ENCODE results near the gene TSPAN4.

Gene TSPAN4

DNA sequence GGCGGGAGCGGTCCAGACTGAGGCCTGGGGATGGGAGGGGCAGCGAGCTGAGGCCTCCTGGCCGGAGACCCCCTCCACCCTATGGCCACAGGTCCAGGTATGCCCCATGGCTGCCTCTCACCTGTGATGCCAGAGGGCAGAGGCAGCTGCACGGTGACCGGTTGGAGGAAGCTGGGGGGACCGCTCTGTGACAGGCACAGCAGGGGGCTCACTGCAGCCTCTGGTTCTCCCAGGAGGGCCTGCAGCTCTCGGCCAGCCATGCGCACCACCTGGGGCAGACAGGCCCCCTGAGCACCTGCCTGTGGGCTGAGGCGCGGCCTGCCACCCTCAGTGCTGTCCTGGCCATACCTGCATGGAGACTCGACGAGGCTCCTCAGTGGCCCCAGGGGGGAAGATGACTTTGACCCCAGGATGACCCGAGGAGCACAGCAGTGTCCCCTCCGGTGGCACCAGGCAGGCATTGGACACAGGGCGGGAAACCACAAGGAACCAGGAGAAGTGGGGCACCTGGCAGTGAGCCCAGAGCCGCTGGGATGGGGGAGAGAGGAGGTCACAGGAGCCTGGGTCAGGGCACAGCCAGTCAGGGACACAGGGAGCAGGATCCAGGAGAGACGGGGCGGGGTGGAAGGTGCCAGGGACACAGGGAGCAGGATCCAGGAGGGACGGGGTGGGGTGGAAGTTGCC, 41.4 kb upstream of the TSPAN4 start:
- H3K4me1 Mint-ChIP-seq (ENCODE audit: low read depth) = peaks cover 8% of the 10 kb centered on the region
- H3K27me3 Mint-ChIP-seq = no peaks in the 10 kb centered on the region
- H3K36me3 Mint-ChIP-seq = no peaks in the 10 kb centered on the region
- H3K4me3 Mint-ChIP-seq = no peak overlapping the region
- H3K9me3 Mint-ChIP-seq (ENCODE audit: low read depth) = no peaks in the 10 kb centered on the region
- no peak overlapping the region for H3K27ac Mint-ChIP-seq

DNA sequence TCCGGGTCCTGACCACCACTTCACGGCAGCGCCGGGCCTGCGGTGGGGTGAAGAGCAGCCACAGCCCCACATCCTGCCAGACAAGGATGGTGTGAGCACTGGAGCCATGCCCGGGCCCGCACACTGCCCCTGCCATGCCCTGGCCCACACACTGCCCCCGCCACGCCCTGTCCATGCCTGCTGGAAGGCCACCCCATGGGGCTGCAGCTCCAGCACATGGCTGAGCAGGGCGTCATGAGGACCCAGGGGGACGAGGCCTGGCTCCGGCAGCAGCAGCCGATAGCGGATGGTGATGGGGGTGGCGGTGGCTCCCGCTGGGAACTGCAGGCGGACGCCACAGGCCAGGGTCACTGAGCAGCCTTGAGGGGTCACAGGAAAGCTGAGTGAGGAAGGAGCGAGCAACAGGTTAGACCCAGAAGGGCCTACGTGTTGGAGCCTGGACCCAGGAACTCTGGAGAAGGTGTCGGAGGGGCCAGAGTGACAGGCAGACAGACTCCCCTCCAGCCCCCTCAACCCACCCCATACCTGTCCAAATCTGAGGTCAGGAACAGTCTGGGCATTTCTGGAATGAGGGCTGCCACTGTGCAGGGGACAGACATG, 40.5 kb upstream of the TSPAN4 start:
- H3K27me3 Mint-ChIP-seq = no peaks in the 10 kb centered on the region
- H3K4me1 Mint-ChIP-seq (ENCODE audit: low read depth) = peaks cover 5% of the 10 kb centered on the region
- no peak overlapping the region for H3K4me3 Mint-ChIP-seq
- no peaks in the 10 kb centered on the region for H3K9me3 Mint-ChIP-seq (ENCODE audit: low read depth)
- H3K36me3 Mint-ChIP-seq = no peaks in the 10 kb centered on the region
- no peak overlapping the region for H3K27ac Mint-ChIP-seq

DNA sequence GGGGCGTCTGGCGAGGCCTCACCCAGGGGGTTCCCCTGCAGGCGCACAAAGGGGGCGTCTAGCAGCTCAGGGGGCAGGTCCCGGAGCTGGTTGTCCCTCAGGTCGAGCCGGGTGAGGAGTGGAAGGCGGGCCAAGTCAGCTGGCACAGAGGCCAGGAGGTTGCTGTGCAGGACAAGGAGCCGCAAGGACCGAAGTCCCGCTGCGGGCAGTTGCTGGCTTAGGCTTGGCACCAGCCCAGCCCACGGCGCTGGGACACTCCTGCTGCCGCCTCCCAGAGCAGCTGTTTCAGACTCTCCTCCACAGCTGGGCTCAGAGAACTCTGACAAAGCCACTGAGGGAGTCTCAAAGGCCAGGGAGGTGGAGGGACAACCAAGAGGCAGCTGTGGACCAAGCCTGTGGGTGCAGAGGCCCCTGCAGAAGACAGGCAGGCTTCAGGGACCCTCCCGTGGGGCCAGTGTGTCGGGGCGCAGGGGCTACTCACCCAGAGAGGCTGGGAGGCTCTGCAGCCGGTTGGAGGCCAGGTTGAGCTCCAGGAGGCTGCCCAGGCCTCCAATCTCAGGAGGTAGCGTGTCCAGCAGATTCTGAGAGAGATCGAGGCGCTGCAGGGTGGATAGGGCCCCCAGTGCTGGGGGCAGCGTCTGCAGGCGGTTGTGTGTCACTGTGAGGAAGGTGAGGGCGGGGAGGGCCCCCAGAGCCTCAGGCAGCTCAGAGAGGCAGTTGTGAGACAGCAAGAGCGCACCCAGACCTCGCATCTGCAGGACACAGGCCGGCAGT, 39.8 kb upstream of the TSPAN4 start:
- Mint-ChIP-seq H3K4me3 (no peak overlapping the region), H3K9me3 (ENCODE audit: low read depth) (no peaks in the 10 kb centered on the region), H3K4me1 (ENCODE audit: low read depth) (peaks cover 8% of the 10 kb centered on the region), H3K36me3 (no peaks in the 10 kb centered on the region), H3K27me3 (no peaks in the 10 kb centered on the region), H3K27ac (no peak overlapping the region)

DNA sequence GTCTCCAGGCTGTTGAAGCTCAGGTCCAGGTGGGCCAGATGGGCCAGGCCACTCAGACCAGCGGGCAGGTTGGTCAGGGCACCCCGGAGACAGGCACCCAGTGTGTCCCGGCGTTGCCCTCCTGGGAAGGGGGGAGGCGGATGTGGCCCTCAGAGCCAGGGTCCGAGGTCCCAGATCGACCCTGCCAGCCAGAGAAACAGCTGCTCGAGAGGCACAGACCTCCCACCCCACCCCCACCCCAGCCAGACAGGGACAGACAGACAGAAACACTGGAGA, 39.2 kb upstream of the TSPAN4 start:
- Mint-ChIP-seq H3K4me3 (no peak overlapping the region), H3K4me1 (ENCODE audit: low read depth) (peaks cover 9% of the 10 kb centered on the region), H3K27ac (no peak overlapping the region), H3K27me3 (no peaks in the 10 kb centered on the region), H3K9me3 (ENCODE audit: low read depth) (no peaks in the 10 kb centered on the region), H3K36me3 (no peaks in the 10 kb centered on the region)

DNA sequence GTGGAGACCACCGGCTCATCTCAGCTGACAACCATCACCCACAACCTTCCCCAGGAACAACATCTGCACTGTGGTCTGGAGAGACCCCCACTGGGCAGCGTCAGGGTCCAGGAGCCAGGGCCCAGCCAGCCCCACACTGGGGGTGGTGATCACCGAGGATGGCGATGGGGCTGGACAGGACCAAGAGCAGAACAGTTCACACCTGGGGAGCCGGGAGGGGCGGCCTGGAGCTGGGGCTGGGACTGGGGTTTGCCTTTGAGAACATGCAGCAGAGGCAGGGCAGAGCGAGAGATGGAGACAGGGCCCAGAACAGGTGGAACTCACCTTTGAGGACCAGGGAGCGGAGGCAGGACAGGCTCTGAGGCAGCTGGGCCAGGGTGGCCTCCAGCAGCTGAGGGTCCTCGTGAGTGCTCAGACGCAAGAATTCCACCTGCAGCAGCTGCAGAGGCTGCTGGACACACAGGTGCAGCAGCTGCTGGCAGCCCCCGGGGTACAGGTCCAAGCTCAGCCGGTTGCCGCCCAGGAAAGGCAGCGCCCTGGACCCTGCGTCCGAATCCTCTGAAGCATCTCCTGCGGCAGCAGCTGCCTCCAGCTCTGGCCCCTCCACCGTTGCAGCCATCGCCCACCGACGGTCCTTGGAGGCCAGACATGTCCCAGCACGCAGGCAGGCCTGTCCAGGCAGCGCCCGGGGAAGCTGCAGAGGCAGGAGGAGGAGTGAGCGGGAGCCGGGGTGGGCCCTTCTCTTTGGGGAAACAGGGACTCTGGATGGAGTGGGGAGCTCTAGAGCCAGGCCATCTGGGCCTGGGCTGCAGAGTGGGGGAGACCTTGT, 38.7 kb upstream of the TSPAN4 start:
- peak overlapping the region; percentile 75 for H3K4me3 Mint-ChIP-seq
- H3K27me3 Mint-ChIP-seq = no peaks in the 10 kb centered on the region
- H3K27ac Mint-ChIP-seq = no peak overlapping the region
- H3K9me3 Mint-ChIP-seq (ENCODE audit: low read depth) = no peaks in the 10 kb centered on the region
- peaks cover 15% of the 10 kb centered on the region for H3K4me1 Mint-ChIP-seq (ENCODE audit: low read depth)
- H3K36me3 Mint-ChIP-seq = no peaks in the 10 kb centered on the region

DNA sequence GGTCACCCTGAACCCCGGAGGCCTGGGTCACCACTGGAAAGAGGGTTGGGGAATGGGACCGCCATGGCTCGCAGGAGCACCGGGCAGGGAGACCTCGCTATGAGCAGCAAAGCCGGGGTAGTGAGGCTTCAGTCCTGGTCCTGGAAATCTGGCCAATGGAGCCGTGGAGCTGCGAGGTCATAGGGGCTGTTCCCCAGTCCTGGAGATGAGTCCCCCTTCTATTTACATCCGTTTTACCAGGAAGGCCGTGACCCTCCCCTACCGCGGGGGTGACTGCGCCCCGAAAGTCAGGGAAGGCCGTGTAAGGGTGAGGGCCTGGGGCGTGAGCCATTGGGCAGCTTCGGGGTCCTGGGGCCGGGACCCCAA, 38.1 kb upstream of the TSPAN4 start:
- Mint-ChIP-seq H3K36me3 (no peaks in the 10 kb centered on the region), H3K4me1 (ENCODE audit: low read depth) (peaks cover 16% of the 10 kb centered on the region), H3K4me3 (peak overlapping the region; percentile 75), H3K27me3 (no peaks in the 10 kb centered on the region), H3K9me3 (ENCODE audit: low read depth) (no peaks in the 10 kb centered on the region), H3K27ac (peak overlapping the region; percentile 50)

DNA sequence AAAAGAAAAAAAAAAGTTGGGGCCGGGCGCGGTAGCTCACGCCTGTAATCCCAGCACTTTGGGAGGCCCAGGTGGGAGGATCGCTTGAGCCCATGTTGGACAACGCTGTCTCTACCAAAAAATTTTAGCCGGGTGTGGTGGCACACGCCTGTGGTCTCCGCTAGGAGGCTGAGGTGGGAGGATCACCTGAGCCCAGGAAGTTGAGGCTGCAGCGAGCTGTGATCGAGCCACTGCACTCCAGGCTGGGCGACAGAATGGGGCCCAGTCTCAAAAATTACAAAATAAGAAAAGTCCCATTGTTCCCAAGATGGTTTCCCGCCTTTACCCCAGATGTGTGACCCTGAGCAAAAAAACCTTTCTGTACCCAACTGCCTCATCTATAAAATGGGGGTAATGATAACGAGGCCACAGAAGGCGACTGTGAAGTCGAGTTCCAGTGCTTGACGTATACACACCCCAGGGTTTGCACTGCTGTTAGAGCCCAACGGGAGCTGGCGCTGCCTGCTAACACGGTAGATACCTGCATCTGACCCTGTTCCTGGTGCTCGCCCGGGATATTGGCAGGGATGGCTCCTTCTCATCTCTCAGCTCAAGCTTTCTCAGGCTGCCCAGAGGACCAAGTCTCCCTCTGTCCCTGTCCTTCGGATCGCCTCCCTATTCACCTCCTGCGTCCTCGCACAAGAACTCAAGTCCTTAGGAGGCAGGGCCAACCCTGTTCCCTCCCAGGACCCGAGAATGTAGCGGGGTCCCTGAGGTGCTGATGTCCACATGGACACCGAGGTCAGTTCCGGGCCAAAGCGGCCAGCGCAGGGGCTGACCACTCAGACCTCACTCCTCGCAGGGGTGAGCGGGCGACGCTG, 34.0 kb upstream of the TSPAN4 start:
- peaks cover 5% of the 10 kb centered on the region for H3K36me3 Mint-ChIP-seq
- peaks cover 36% of the 10 kb centered on the region for H3K4me1 Mint-ChIP-seq (ENCODE audit: low read depth)

DNA sequence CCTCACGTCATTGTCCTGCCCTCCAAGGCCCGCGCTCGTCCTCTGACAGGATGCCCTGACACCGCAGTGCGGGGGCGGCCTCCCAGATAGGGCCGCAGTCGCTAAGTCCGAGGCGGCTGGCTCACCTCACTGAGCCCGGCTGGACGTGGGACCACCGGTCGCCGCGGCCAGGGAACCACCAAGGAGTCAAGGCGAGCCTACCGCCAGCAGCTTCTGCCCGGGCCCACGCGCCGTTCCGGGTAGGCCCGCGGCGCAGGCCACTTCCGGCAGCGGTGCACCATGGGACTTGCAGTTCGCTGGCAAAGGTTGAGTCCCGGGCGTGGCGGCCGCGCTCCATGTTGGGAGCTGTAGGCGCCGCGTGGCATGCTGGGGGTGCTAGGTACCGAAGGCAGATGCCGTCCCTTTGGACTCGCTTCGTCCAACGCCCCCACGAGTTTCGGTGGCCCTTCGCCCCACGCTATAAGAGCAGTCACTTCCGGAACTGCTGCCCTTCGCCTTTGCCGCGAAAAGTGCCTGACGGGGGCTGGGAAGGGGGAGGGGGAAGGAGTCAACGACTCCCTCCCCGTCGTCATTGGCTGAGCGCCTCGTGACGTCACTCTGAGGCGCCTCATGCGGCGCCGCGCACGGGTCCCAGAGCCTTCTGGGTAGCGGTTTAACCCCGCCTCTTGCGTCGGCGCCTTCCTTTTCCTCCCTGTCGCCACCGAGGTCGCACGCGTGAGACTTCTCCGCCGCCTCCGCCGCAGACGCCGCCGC, 33.2 kb upstream of the TSPAN4 start, which contains the start of gene RPLP2:
RPLP2 (plus strand) TSS at position 681 of the 753 bp plus-strand sequence. CDS start 268 bp downstream, outside the sequence.
- Mint-ChIP-seq H3K27ac (peak within 1 kb of the TSS; percentile 98), H3K36me3 (peaks cover 5% of the 10 kb centered on the region), H3K4me3 (peak within 1 kb of the TSS; percentile 93), H3K27me3 (no peaks in the 10 kb centered on the region), H3K9me3 (ENCODE audit: low read depth) (no peaks in the 10 kb centered on the region), H3K4me1 (ENCODE audit: low read depth) (peaks cover 32% of the 10 kb centered on the region)

More for the DNA sequence above, 34.0 kb upstream of the TSPAN4 start:
- no peaks in the 10 kb centered on the region for H3K9me3 Mint-ChIP-seq (ENCODE audit: low read depth)
- H3K27me3 Mint-ChIP-seq = no peaks in the 10 kb centered on the region
- H3K4me3 Mint-ChIP-seq = peak overlapping the region; percentile 93
- H3K27ac Mint-ChIP-seq = peak overlapping the region; percentile 98

DNA sequence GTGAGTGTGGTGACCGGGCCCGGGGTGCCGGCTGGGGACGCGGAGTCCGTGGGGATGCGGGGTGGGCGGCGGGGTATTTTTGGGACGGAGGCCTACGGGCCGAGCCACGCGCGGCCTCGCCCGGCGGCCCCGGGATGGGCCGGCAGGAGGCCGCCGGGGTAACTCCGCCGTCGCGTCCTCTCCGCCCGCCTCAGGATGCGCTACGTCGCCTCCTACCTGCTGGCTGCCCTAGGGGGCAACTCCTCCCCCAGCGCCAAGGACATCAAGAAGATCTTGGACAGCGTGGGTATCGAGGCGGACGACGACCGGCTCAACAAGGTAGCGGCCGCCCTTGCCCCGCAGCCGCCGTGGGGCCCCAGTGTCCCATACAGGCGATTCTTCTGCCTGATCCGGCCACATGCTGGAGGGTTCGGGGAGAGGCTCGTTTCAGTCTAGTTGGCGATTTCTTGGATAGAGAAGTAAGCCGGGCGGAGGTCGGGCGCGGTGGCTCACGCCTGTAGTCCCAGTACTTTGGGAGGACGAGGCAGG, 32.5 kb upstream of the TSPAN4 start:
- H3K9me3 Mint-ChIP-seq (ENCODE audit: low read depth) = no peaks in the 10 kb centered on the region
- peaks cover 5% of the 10 kb centered on the region for H3K36me3 Mint-ChIP-seq
- H3K4me3 Mint-ChIP-seq = peak overlapping the region; percentile 93
- H3K27me3 Mint-ChIP-seq = no peaks in the 10 kb centered on the region
- peaks cover 31% of the 10 kb centered on the region for H3K4me1 Mint-ChIP-seq (ENCODE audit: low read depth)
- peak overlapping the region; percentile 98 for H3K27ac Mint-ChIP-seq

DNA sequence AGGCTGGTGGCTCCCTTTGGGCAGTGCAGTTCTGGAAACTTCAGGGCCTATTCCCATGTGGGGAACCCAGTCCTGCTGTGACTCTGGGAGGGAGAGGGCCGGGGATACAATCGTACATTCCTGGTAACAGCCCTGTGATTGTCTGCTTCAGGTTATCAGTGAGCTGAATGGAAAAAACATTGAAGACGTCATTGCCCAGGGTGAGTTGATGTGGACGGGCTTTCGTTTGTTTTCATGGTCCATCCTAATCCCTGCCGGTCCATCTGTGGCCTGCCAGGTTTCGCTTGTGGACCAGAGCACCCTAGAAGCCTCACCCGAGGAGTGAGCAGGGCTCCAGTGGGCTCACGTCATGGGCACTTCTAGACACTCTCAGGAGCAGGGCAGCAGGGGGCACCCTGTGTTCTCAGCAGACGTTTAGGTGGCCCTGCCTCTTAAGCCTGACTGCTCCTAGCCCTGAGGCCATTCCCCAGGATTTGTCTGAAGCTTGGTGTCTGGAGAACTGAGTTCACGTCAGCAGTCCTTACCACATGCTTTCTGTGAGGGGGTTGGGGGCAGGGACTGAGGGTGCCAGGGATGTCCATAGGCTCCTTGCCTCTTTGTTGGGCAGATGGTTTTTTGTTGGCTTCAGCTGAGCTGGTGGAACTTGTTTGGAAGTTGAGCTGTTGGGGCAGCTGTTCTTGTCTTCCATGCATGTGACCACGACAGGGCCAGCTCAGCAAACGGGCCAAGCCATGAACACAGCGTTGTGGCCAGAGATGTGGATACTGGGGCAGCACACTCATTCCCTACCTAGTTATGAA, 31.0 kb upstream of the TSPAN4 start:
- Mint-ChIP-seq H3K36me3 (peaks cover 5% of the 10 kb centered on the region), H3K27ac (peak overlapping the region; percentile 93), H3K27me3 (no peaks in the 10 kb centered on the region), H3K9me3 (ENCODE audit: low read depth) (no peaks in the 10 kb centered on the region), H3K4me3 (peak overlapping the region; percentile 91), H3K4me1 (ENCODE audit: low read depth) (peaks cover 31% of the 10 kb centered on the region)

DNA sequence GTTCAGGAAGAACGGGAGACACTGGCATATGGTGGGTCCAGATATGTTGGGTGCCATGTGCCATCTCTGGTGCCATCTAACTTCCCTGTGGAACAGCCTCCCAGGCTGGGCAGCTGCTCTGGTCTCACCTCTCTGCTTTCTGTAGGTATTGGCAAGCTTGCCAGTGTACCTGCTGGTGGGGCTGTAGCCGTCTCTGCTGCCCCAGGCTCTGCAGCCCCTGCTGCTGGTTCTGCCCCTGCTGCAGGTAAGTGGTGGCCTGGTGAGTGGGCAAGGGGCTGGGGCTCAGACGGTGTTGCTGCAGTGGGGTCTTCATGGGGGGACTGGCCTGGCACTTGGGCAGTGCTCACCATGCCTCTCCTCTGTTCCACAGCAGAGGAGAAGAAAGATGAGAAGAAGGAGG, 30.3 kb upstream of the TSPAN4 start:
- Mint-ChIP-seq H3K27ac (peak overlapping the region; percentile 93), H3K4me3 (peak overlapping the region; percentile 91), H3K9me3 (ENCODE audit: low read depth) (no peaks in the 10 kb centered on the region), H3K27me3 (no peaks in the 10 kb centered on the region), H3K4me1 (ENCODE audit: low read depth) (peaks cover 31% of the 10 kb centered on the region), H3K36me3 (peaks cover 5% of the 10 kb centered on the region)

DNA sequence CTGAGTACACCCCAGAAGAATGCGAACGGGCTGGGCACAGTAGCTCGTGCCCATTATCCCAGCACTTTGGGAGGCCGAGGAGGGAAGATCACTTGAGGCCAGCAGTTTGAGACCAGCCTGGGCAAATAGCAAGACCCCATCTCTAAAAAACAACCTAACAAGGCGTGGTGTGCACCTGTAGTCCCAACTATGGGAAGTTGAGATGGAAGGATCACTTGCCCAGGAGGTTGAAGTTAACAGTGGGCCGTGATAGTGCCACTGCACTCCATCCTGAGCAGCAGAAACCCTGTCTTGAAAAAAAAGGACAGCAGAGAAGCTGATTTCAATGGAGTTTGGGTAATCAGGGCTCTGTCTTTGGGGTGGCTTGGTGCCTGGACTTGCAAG, 29.6 kb upstream of the TSPAN4 start:
- H3K36me3 Mint-ChIP-seq = peaks cover 5% of the 10 kb centered on the region
- peak overlapping the region; percentile 91 for H3K4me3 Mint-ChIP-seq
- H3K9me3 Mint-ChIP-seq (ENCODE audit: low read depth) = no peaks in the 10 kb centered on the region
- H3K4me1 Mint-ChIP-seq (ENCODE audit: low read depth) = peaks cover 27% of the 10 kb centered on the region
- no peaks in the 10 kb centered on the region for H3K27me3 Mint-ChIP-seq
- peak overlapping the region; percentile 93 for H3K27ac Mint-ChIP-seq
